ENCODE measurements around the gene ADAMTS6. TPM values are rescaled to one million over a fixed set of nuclear protein-coding genes. Genes with fewer than 3 reads are reported as not detected.

The ADAMTS6 gene
- total and polyA plus RNA-seq, 2 experiments from 2014 or later: 0.78 to 2.0 TPM

GRCh38 chr5:65126542-65127069 lies 355.1 kb downstream of the ADAMTS6 start:
- H3K27ac ChIP-seq (ENCODE audit: low read depth): no peak overlapping the region
- ATAC-seq: peak; percentile 40
- Mint-ChIP-seq H3K27me3 (ENCODE audit: insufficient read depth, low read depth, poor library complexity) (no peaks in the 10 kb centered on the region), H3K4me1 (peaks cover 21% of the 10 kb centered on the region), H3K27ac (no peak overlapping the region), H3K9me3 (no peaks in the 10 kb centered on the region), H3K36me3 (ENCODE audit: low read depth) (no peaks in the 10 kb centered on the region), H3K4me3 (no peak overlapping the region)
- no peak overlapping the region for H3K4me3 ChIP-seq
- no peaks in the 10 kb centered on the region for H3K79me2 ChIP-seq (replicated peaks; ENCODE audit: insufficient read depth)
- TF ChIP-seq ZNF462 (CRISPR knock-in tag; IDR thresholded peaks at IDR 0.05) (no peak), ZNF114 (CRISPR knock-in tag; IDR thresholded peaks at IDR 0.05) (no peak), REST (IDR thresholded peaks at IDR 0.05; ENCODE audit: unreplicated experiment) (no peak), CREB1 (CRISPR knock-in tag; IDR thresholded peaks at IDR 0.05; ENCODE audit: low read depth) (no peak)
- TF ChIP-seq, protein P1, sequence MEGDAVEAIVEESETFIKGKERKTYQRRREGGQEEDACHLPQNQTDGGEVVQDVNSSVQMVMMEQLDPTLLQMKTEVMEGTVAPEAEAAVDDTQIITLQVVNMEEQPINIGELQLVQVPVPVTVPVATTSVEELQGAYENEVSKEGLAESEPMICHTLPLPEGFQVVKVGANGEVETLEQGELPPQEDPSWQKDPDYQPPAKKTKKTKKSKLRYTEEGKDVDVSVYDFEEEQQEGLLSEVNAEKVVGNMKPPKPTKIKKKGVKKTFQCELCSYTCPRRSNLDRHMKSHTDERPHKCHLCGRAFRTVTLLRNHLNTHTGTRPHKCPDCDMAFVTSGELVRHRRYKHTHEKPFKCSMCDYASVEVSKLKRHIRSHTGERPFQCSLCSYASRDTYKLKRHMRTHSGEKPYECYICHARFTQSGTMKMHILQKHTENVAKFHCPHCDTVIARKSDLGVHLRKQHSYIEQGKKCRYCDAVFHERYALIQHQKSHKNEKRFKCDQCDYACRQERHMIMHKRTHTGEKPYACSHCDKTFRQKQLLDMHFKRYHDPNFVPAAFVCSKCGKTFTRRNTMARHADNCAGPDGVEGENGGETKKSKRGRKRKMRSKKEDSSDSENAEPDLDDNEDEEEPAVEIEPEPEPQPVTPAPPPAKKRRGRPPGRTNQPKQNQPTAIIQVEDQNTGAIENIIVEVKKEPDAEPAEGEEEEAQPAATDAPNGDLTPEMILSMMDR (conservative IDR thresholded peaks at IDR 0.05; ENCODE audit: low read depth in 2 of 2): no peak
- H3F3A ChIP-seq (replicated peaks; ENCODE audit: low read depth): no peaks in the 10 kb centered on the region
- no peaks in the 10 kb centered on the region for H3K27me3 ChIP-seq (ENCODE audit: insufficient read depth)
- H2AFZ ChIP-seq: peak overlapping the region; percentile 29; the same call in 1 of the 2 replicates
- H3K9me2 ChIP-seq (ENCODE audit: insufficient read depth): peaks cover 8% of the 10 kb centered on the region; the same call in 1 of the 2 replicates
- no peak overlapping the region for H3K4me2 ChIP-seq
- DNase-seq (ENCODE audit: low spot score): no peak
- no peaks in the 10 kb centered on the region; the same call in none of the 2 replicates for H3K4me1 ChIP-seq (ENCODE audit: insufficient read depth)
- no peaks in the 10 kb centered on the region for H4K20me1 ChIP-seq (replicated peaks; ENCODE audit: insufficient read depth)
- H3K36me3 ChIP-seq (ENCODE audit: insufficient read depth): no peaks in the 10 kb centered on the region

All from GM23338 (cell line).